OCI-LY3 (cell line): ENCODE results near the gene EPHB2.

Source experiments
- H2AFZ ChIP-seq: fragments of 200-600, 300-600 bp; shearing (Covaris generic); 2 replicates; pipeline ENCODE4 v1.6.0; 2014; ENCODE audit warnings: antibody characterized with exemption, low read depth, low read length
- H3K27ac ChIP-seq: fragments of 200-600, 300-600 bp; sonication (generic); 2 replicates; pipeline ENCODE4 v1.5.1; 2014; ENCODE audit warnings: mild to moderate bottlenecking, low read length, moderate library complexity, mixed read lengths
- H3K27me3 ChIP-seq: fragments of 200-600, 300-600 bp; sonication (generic); 2 replicates; pipeline ENCODE4 v1.6.1; 2014; ENCODE audit warnings: low read depth, low read length, mixed read lengths
- H3K36me3 ChIP-seq: fragments of 200-600, 300-600 bp; sonication (generic); replicated peaks from 2 replicates; pipeline ENCODE3; 2014; ENCODE audit warnings: low read depth, low read length, mixed read lengths
- H3K4me1 ChIP-seq: fragments of 300-600, 200-600 bp; sonication (generic); 2 replicates; pipeline ENCODE4 v1.6.1; 2014; ENCODE audit warnings: low read length, mixed read lengths
- H3K4me2 ChIP-seq: fragments of 200-600, 300-600 bp; sonication (generic); 2 replicates; pipeline ENCODE4 v1.6.1; 2014; ENCODE audit warnings: low read length, mixed read lengths
- H3K4me3 ChIP-seq: fragments of 300-600, 200-600 bp; sonication (generic); 2 replicates; pipeline ENCODE4 v1.5.1; 2014; ENCODE audit warnings: antibody characterized with exemption, mild to moderate bottlenecking, low read length, moderate library complexity
- H3K79me2 ChIP-seq: fragments of 300-600, 200-600 bp; shearing (Covaris generic); 2 replicates; pipeline ENCODE4 v1.6.1; 2014; ENCODE audit warnings: mild to moderate bottlenecking, low read length, mixed read lengths
- H3K9ac ChIP-seq: fragments of 300-600, 200-600 bp; shearing (Covaris generic); 2 replicates; pipeline ENCODE4 v1.6.0; 2014; ENCODE audit warnings: mild to moderate bottlenecking, low read length, moderate library complexity
- H3K9me3 ChIP-seq: fragments of 200-600, 300-600 bp; shearing (Covaris generic); 2 replicates; pipeline ENCODE4 v1.6.1; 2014; ENCODE audit warnings: low read length, mixed read lengths; ENCODE audit not compliant: insufficient read depth
- H4K20me1 ChIP-seq: fragments of 200-600, 300-600 bp; sonication (generic); 2 replicates; pipeline ENCODE4 v1.6.1; 2016; ENCODE audit warnings: low read length, mixed read lengths; ENCODE audit not compliant: insufficient read depth
- CTCF ChIP-seq: fragments of 200-600, 300-600 bp; sonication (generic); IDR thresholded peaks from 2 replicates; pipeline ENCODE4 v1.5.1; 2014; ENCODE audit warnings: antibody characterized with exemption, low read length, low read depth
- EZH2phosphoT487 ChIP-seq: fragments of 200-600 bp; shearing (Covaris generic); IDR thresholded peaks from 2 replicates; pipeline ENCODE4 v1.6.1; 2018; ENCODE audit warnings: antibody characterized with exemption, mixed run types, low read depth

Gene EPHB2

GRCh38 chr1:22676916-22677583 lies 33.6 kb upstream of the EPHB2 start:
- peaks cover 4% of the 10 kb centered on the region; the same call in 1 of the 2 replicates for H3K4me1 ChIP-seq
- no peak overlapping the region for H3K27ac ChIP-seq
- H2AFZ ChIP-seq = no peak overlapping the region
- no peaks in the 10 kb centered on the region for H3K79me2 ChIP-seq
- H3K4me3 ChIP-seq = no peak overlapping the region
- H3K27me3 ChIP-seq = peaks cover 13% of the 10 kb centered on the region; the same call in 1 of the 2 replicates
- H3K4me2 ChIP-seq = no peak overlapping the region
- no peaks in the 10 kb centered on the region for H3K9me3 ChIP-seq
- TF ChIP-seq EZH2phosphoT487 (no peak), CTCF (no peak)
- H3K36me3 ChIP-seq = no peaks in the 10 kb centered on the region
- H3K9ac ChIP-seq = no peak overlapping the region
- no peaks in the 10 kb centered on the region for H4K20me1 ChIP-seq

GRCh38 chr1:22677931-22678896 lies 32.4 kb upstream of the EPHB2 start:
- H3K36me3 ChIP-seq = no peaks in the 10 kb centered on the region
- H3K9ac ChIP-seq = no peak overlapping the region
- H3K79me2 ChIP-seq = no peaks in the 10 kb centered on the region
- H3K4me2 ChIP-seq = no peak overlapping the region
- H3K4me3 ChIP-seq = no peak overlapping the region
- no peak overlapping the region for H3K27ac ChIP-seq
- no peaks in the 10 kb centered on the region for H3K9me3 ChIP-seq
- H3K4me1 ChIP-seq = peaks cover 4% of the 10 kb centered on the region; the same call in 1 of the 2 replicates
- H3K27me3 ChIP-seq = peaks cover 3% of the 10 kb centered on the region; the same call in 1 of the 2 replicates
- H4K20me1 ChIP-seq = no peaks in the 10 kb centered on the region
- TF ChIP-seq EZH2phosphoT487 (no peak), CTCF (no peak)
- H2AFZ ChIP-seq = no peak overlapping the region

- H3K79me2 ChIP-seq = no peaks in the 10 kb centered on the region
- H3K36me3 ChIP-seq = no peaks in the 10 kb centered on the region
- no peaks in the 10 kb centered on the region for H4K20me1 ChIP-seq
- H3K4me3 ChIP-seq = no peak overlapping the region
- H3K9me3 ChIP-seq = no peaks in the 10 kb centered on the region
- H3K27ac ChIP-seq = no peak overlapping the region
- no peak overlapping the region for H2AFZ ChIP-seq
- no peaks in the 10 kb centered on the region for H3K27me3 ChIP-seq
- H3K4me1 ChIP-seq = no peaks in the 10 kb centered on the region
- H3K9ac ChIP-seq = no peak overlapping the region
- H3K4me2 ChIP-seq = no peak overlapping the region
- TF ChIP-seq EZH2phosphoT487 (no peak), CTCF (no peak)
These were observed 29.9 kb upstream of the EPHB2 start for GRCh38 chr1:22680726-22681125.

- TF ChIP-seq EZH2phosphoT487 = no peak
- no peak for TF ChIP-seq CTCF
- no peaks in the 10 kb centered on the region for H3K79me2 ChIP-seq
- no peak overlapping the region for H3K9ac ChIP-seq
- H4K20me1 ChIP-seq = no peaks in the 10 kb centered on the region
- H3K4me3 ChIP-seq = no peak overlapping the region
- H3K4me2 ChIP-seq = no peak overlapping the region
- H3K4me1 ChIP-seq = no peaks in the 10 kb centered on the region
- no peaks in the 10 kb centered on the region for H3K27me3 ChIP-seq
- H3K36me3 ChIP-seq = no peaks in the 10 kb centered on the region
- no peak overlapping the region for H2AFZ ChIP-seq
- no peak overlapping the region for H3K27ac ChIP-seq
- H3K9me3 ChIP-seq = no peaks in the 10 kb centered on the region
These were observed 28.9 kb upstream of the EPHB2 start for GRCh38 chr1:22681556-22682276.
